Islet precursor cell (in vitro differentiated cells): ENCODE data around the gene PTPRM.

Source experiments
- DNase-seq: peaks from one replicate; pipeline ENCODE4 v3.0.0-alpha.2; 2018

The PTPRM gene

DNA sequence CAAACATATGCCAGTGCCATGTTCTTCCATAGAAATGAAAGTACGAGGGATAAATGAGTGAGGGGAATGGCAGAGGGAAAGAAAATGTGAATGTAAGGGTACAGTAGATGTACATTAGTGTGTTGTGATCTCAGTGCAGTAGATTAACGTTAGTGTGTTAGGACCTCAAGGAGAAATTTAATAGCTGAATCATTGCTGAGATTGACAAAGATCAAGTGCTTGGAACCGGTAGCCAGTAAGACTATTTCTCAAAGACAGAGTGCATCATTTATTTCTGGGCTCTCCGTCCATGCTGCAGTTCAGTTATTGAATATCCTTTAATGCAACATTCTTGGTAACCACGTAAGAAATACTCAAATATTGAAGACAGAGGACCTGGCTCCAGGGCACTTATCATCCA lies 246.0 kb downstream of the PTPRM start:
- DNase-seq: no peak

- DNase-seq: no peak
Measured at GRCh38 chr18:7814754-7815315, 247.7 kb downstream of the PTPRM start.

DNA sequence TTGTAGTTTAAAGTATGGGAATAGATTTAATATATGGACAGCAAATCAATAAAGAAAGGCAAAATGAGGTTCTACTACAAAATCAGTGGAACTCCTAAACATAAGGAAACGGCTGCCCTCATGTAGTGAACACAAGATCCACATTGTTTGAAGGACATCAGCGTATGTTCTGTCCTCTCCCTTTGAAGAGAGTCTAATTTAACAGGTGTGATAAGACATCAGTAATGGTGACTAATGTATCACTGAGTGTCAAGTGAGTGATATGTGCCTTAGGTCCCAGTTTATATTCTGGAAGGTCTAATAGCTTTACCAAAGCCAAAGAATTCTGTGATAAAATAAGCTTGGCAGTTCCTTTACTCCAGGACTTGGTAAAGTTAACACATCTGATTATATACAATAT lies 248.7 kb downstream of the PTPRM start:
- DNase-seq: no peak

GRCh38 chr18:7817575-7818230 lies 250.6 kb downstream of the PTPRM start:
- DNase-seq: no peak

DNA sequence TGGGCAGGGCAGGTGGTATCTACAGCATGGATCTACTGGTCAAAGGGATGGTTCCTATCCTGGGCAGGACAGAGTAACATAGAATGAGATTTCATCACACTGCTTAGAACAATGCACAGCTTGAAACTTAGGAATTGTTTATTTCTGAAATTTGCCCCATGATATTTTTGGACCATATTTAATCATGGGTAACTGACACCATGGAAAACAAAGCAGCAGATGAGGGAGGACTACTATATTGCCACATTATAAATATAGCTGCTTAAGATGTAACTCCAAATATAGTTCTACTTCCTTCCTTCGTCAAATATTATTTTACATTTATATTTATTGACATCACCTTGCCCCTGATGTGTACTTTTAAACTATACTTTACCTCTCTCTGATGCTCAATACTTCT lies 254.7 kb downstream of the PTPRM start:
- no peak for DNase-seq

- DNase-seq: no peak
Measured at GRCh38 chr18:7822435-7823331, 255.6 kb downstream of the PTPRM start.

- DNase-seq: no peak
Measured at GRCh38 chr18:7824970-7825369, 257.9 kb downstream of the PTPRM start.

- DNase-seq: no peak
Measured at GRCh38 chr18:7830468-7830867, 263.4 kb downstream of the PTPRM start.

- DNase-seq: no peak
Measured at GRCh38 chr18:7839548-7839947, 272.4 kb downstream of the PTPRM start.

GRCh38 chr18:7840411-7840810 lies 273.3 kb downstream of the PTPRM start:
- no peak for DNase-seq

DNA sequence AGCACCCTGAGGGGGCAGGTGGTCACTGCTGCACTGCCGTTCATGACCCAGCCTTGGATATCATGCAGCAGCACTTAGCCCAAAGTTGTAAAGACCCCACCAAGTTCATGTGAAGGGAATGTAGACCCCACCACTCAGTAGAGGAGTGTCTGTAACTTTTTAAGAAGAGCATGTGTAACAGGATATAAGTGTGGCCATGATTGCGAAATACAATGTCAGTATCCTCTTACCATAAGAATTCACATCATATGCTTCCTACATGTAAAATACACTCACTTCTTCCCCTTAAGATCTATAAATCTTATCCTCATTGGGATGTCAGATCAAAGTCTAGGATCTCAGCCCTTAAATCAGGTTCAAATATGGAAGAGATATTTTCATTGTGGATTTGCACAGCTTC lies 276.9 kb downstream of the PTPRM start:
- DNase-seq: no peak

DNA sequence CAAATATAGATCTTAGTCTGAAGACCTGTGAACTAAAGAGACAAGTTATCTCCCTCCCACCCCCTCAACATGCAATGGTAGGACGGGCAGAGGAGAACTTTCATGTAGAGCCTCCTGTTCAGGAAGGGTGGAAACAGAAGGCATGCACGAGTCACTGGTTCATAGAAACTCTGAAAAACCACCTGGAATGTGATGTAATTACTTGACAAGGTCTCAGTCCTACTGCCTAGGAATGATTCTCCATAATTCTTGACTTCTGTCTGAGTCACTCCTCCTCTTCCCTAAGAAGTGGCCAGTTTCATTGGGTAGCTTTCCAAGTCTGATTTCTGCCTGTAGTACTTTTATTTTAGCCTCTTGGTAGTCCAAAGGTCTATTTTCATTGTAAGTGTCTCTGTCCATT lies 277.3 kb downstream of the PTPRM start:
- DNase-seq: no peak

- DNase-seq: no peak
Measured at GRCh38 chr18:7846335-7846734, 279.2 kb downstream of the PTPRM start.

- DNase-seq: no peak
Measured at GRCh38 chr18:7847357-7848053, 280.4 kb downstream of the PTPRM start.

- DNase-seq: no peak
Measured at GRCh38 chr18:7848054-7848412, 280.9 kb downstream of the PTPRM start.

- DNase-seq: no peak
Measured at GRCh38 chr18:7850446-7850845, 283.3 kb downstream of the PTPRM start.

GRCh38 chr18:7855028-7855427 lies 287.9 kb downstream of the PTPRM start:
- peak; percentile 69 for DNase-seq

DNA sequence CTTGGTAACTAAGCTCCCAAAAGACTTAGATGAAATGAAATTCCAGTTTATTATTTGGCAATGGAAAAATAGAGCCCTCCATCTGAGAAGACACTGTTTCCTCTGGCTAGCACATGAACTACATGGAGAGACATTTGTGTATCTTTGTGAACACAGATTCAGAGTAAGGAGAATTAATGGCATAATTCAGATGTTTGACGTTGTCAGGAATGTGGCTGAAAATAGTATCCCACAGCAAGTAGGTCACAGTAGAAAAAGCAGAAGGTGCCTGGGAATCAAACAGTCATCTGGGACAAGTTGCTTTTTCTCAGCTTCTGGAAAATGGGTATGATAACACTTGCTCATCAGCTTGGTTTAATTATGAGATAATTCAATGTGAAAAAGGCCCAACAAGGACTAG lies 288.6 kb downstream of the PTPRM start:
- DNase-seq: no peak

- no peak for DNase-seq
Measured at GRCh38 chr18:7856116-7856515, 289.0 kb downstream of the PTPRM start.

- peak; percentile 92 for DNase-seq
Measured at GRCh38 chr18:7856733-7857132, 289.6 kb downstream of the PTPRM start.

DNA sequence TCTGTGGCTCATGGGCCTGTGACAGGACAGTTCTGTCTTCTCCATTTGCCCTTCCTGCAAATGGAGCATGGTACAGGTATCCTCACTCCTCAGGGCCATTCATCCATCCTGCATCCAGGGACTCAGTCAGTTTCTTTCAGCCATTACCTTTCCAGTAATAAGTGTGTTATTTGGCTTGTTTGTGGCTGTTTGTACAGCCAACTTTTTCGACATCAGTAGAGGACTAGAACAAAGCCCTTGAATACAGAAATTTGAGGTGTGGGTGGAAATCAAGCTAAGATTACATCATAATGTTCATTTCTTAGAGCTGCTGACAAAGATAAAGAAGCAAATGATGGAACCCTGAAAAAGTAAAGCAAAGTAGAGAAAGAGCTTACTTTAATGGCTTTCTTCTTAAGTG lies 290.4 kb downstream of the PTPRM start:
- no peak for DNase-seq

GRCh38 chr18:7859122-7859521 lies 292.0 kb downstream of the PTPRM start:
- DNase-seq: no peak

DNA sequence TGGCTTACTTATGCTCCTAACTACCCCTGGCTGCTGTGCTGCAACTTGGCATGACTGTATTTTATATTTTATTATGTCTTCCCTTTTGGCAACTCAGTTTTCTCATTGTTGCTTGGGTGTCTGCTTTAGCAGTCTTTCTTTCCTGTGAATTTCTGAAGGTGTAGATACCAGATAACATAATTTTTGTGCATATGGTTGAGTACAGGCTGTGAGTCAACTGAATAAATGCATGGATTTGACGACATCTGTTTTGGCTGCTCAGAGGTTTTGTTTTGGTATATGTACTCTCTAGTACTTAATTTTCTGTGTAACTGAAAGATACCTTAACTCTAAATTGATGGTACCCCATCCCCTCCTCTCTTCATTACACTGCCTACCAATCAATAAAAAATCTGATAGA lies 303.1 kb downstream of the PTPRM start:
- no peak for DNase-seq

GRCh38 chr18:7870855-7871254 lies 303.7 kb downstream of the PTPRM start:
- DNase-seq: peak; percentile 60
